T-helper 1 cell treated with Interleukin-12 subunit alpha and Interleukin-12 subunit beta and Interleukin-4 antibody, amounts not matched to agents 30 μg/mL and 1 μg/mL, for 36 hours (primary cell): ENCODE measurements around the gene PHEX.

Source experiments
- H3K27ac Mint-ChIP-seq: one replicate; pipeline ENCODE4 v1.8.0; 2021; ENCODE audit warnings: mild to moderate bottlenecking, mixed read lengths
- H3K27me3 Mint-ChIP-seq: one replicate; pipeline ENCODE4 v1.8.0; 2021; ENCODE audit warnings: low read depth, mixed read lengths
- H3K36me3 Mint-ChIP-seq: one replicate; pipeline ENCODE4 v1.8.0; 2021; ENCODE audit warnings: low read depth, mixed read lengths
- H3K4me1 Mint-ChIP-seq: one replicate; pipeline ENCODE4 v1.8.0; 2021; ENCODE audit warnings: low read depth, mixed read lengths
- H3K4me3 Mint-ChIP-seq: one replicate; pipeline ENCODE4 v1.8.0; 2021; ENCODE audit warnings: mild to moderate bottlenecking, moderate library complexity, mixed read lengths
- H3K9me3 Mint-ChIP-seq: one replicate; pipeline ENCODE4 v1.8.0; 2021; ENCODE audit warnings: mixed read lengths

Gene PHEX

GRCh38 chrX:22171287-22172060, 139.3 kb downstream of the PHEX start:
- H3K27me3 Mint-ChIP-seq = no peaks in the 10 kb centered on the region
- H3K4me3 Mint-ChIP-seq = no peak overlapping the region
- H3K9me3 Mint-ChIP-seq = no peaks in the 10 kb centered on the region
- no peak overlapping the region for H3K27ac Mint-ChIP-seq
- H3K4me1 Mint-ChIP-seq = no peaks in the 10 kb centered on the region
- H3K36me3 Mint-ChIP-seq = no peaks in the 10 kb centered on the region

GRCh38 chrX:22173966-22174365, 141.8 kb downstream of the PHEX start:
- Mint-ChIP-seq H3K9me3 (no peaks in the 10 kb centered on the region), H3K27ac (no peak overlapping the region), H3K4me3 (no peak overlapping the region), H3K27me3 (no peaks in the 10 kb centered on the region), H3K36me3 (no peaks in the 10 kb centered on the region), H3K4me1 (no peaks in the 10 kb centered on the region)

- no peak overlapping the region for H3K27ac Mint-ChIP-seq
- no peaks in the 10 kb centered on the region for H3K27me3 Mint-ChIP-seq
- no peak overlapping the region for H3K4me3 Mint-ChIP-seq
- H3K36me3 Mint-ChIP-seq = no peaks in the 10 kb centered on the region
- no peaks in the 10 kb centered on the region for H3K9me3 Mint-ChIP-seq
- no peaks in the 10 kb centered on the region for H3K4me1 Mint-ChIP-seq
These were observed 145.9 kb downstream of the PHEX start for GRCh38 chrX:22177950-22178515.

- Mint-ChIP-seq H3K9me3 (no peaks in the 10 kb centered on the region), H3K36me3 (no peaks in the 10 kb centered on the region), H3K4me1 (no peaks in the 10 kb centered on the region), H3K4me3 (no peak overlapping the region), H3K27ac (no peak overlapping the region), H3K27me3 (no peaks in the 10 kb centered on the region)
These were observed 152.0 kb downstream of the PHEX start for GRCh38 chrX:22184096-22184495.

GRCh38 chrX:22186165-22186564, 154.0 kb downstream of the PHEX start:
- Mint-ChIP-seq H3K27me3 (no peaks in the 10 kb centered on the region), H3K27ac (no peak overlapping the region), H3K9me3 (no peaks in the 10 kb centered on the region), H3K36me3 (no peaks in the 10 kb centered on the region), H3K4me1 (no peaks in the 10 kb centered on the region), H3K4me3 (no peak overlapping the region)

DNA sequence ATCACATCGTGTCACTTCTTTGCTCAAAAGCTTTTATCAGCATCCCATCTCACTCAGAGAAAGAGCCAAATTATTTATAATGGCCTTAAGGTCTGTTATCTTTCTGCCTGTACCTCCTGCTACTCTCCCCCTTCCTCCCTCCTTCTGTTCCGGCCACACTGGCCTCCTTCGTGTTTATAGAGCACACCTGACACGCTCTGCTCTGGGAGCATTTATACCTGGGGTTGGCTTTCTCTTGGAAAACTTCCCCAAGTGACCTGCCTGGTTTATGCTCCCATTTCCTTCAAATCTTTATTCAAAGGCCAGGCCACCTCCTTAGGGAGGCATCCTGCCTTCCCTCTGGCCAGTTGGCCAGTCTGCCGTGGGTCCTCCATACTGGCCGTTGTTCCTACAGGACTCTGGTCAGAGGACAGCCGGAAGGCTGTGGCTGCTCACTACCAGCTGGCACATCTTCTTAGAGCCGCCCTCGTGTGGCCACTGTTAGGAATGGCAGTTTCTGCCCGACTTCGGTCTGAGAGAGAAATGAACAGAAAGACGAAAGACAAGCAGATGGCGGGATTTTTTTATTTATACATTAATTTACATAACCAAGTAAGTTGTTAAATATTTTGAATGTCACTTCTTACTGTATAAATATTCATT, 160.4 kb downstream of the PHEX start:
- no peak overlapping the region for H3K4me3 Mint-ChIP-seq
- H3K4me1 Mint-ChIP-seq = peaks cover 4% of the 10 kb centered on the region
- no peaks in the 10 kb centered on the region for H3K9me3 Mint-ChIP-seq
- H3K27ac Mint-ChIP-seq = no peak overlapping the region
- H3K27me3 Mint-ChIP-seq = no peaks in the 10 kb centered on the region
- no peaks in the 10 kb centered on the region for H3K36me3 Mint-ChIP-seq

DNA sequence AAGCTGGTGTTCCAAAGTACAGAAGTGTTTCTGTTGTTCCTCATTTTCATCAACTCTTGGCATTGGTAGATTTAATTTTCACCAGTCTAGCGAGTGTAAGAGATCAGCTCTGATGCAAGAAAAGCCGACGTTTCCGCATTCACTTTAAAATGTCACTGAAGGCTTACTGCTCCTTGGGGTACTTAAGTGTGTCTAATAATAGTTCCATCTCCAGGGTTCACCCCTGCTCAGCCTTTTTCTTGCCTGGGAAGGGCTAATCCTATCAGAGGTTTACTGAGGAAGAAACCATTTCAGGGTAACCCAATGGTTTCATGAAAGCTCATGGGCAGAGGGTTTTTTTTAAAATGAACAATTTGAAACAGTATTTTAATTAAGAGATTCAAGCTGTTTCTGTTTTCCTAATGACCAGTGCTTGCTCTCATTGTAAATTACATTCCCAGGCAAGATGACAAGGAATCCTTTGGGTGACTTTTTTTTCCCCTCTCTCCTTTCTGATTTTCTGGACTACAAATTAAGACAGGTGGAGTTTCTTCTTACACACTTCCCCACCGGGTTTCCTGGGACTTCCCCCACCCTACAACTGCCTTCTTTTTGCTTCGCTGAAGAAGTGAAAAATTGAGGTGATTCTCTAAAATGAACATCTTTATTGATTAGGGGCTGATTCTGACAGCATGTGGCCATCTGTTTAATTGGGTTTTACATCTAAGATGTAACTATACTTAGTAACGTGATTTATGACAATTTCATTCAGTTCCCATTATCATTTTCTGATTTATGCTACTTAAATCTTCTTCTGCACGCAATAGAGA, 161.9 kb downstream of the PHEX start:
- Mint-ChIP-seq H3K27me3 (no peaks in the 10 kb centered on the region), H3K27ac (no peak overlapping the region), H3K9me3 (no peaks in the 10 kb centered on the region), H3K4me3 (no peak overlapping the region), H3K36me3 (no peaks in the 10 kb centered on the region), H3K4me1 (peaks cover 4% of the 10 kb centered on the region)

- H3K36me3 Mint-ChIP-seq = no peaks in the 10 kb centered on the region
- H3K9me3 Mint-ChIP-seq = no peaks in the 10 kb centered on the region
- H3K27me3 Mint-ChIP-seq = no peaks in the 10 kb centered on the region
- H3K4me1 Mint-ChIP-seq = peaks cover 4% of the 10 kb centered on the region
- no peak overlapping the region for H3K27ac Mint-ChIP-seq
- no peak overlapping the region for H3K4me3 Mint-ChIP-seq
These were observed 162.5 kb downstream of the PHEX start for GRCh38 chrX:22194660-22194945.

DNA sequence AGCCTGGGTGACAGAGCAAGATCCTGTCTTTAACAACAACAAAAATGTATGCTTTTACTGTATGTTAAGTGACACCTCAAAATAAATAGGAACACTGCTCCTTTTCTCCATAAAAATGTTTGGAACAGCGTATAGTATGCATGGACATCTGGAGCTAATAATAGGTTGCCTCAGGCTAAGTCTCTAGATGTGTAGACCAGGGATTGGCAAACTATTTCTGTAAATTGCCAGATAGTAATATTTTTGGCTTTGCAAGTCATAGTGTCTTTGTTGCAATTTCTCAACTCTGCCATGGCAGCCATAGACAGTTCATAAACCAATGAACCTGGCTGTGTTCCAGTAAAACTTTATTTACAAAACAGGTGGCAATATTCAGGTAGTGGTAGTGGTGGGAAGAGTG, 164.0 kb downstream of the PHEX start:
- Mint-ChIP-seq H3K4me3 (no peak overlapping the region), H3K27me3 (no peaks in the 10 kb centered on the region), H3K9me3 (no peaks in the 10 kb centered on the region), H3K27ac (no peak overlapping the region), H3K4me1 (peaks cover 4% of the 10 kb centered on the region), H3K36me3 (no peaks in the 10 kb centered on the region)

DNA sequence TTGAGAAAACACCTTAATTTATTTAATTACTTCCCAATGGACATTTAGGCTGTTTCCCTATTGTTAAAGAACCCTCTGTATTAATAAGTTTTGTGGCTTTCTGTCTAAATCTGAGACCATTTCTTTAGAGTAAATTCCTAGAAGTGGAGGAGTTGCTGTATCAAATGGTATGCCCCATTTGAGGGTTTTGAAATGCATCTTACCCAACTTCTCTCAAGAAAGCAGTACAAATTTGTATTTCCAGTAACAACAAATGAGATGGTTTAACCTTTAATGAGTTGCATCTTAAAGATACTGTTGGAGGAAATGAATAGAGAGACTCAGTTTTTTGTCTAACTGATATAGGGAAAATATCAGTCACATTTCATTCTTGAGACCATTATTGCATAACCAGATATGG, 170.1 kb downstream of the PHEX start:
- no peaks in the 10 kb centered on the region for H3K36me3 Mint-ChIP-seq
- H3K9me3 Mint-ChIP-seq = no peaks in the 10 kb centered on the region
- no peak overlapping the region for H3K27ac Mint-ChIP-seq
- H3K4me1 Mint-ChIP-seq = no peaks in the 10 kb centered on the region
- no peaks in the 10 kb centered on the region for H3K27me3 Mint-ChIP-seq
- H3K4me3 Mint-ChIP-seq = no peak overlapping the region

DNA sequence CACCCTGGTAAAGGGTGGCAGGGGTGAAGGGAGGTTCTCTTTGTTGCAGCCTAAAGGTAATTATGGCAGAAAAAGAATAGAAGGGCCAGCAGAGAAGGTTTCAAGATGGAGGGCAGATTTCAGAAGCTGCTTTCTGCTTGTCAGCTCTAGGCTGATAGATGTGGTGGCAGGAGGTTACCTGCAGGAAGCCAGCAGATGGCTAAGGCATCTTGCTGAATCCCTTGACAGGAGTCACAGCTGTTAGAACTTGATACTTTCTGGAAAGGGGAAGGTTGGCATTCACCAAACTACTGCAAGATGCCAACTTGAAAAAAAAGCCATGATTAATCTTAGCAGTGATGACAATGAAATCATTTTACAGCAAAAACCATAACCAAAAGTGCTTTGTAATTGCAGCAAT, 171.1 kb downstream of the PHEX start:
- H3K27me3 Mint-ChIP-seq = no peaks in the 10 kb centered on the region
- no peaks in the 10 kb centered on the region for H3K36me3 Mint-ChIP-seq
- no peaks in the 10 kb centered on the region for H3K4me1 Mint-ChIP-seq
- H3K4me3 Mint-ChIP-seq = no peak overlapping the region
- no peaks in the 10 kb centered on the region for H3K9me3 Mint-ChIP-seq
- H3K27ac Mint-ChIP-seq = no peak overlapping the region

GRCh38 chrX:22206781-22207180, 174.7 kb downstream of the PHEX start:
- H3K27me3 Mint-ChIP-seq = no peaks in the 10 kb centered on the region
- no peaks in the 10 kb centered on the region for H3K9me3 Mint-ChIP-seq
- no peaks in the 10 kb centered on the region for H3K36me3 Mint-ChIP-seq
- no peak overlapping the region for H3K27ac Mint-ChIP-seq
- H3K4me1 Mint-ChIP-seq = no peaks in the 10 kb centered on the region
- H3K4me3 Mint-ChIP-seq = no peak overlapping the region

DNA sequence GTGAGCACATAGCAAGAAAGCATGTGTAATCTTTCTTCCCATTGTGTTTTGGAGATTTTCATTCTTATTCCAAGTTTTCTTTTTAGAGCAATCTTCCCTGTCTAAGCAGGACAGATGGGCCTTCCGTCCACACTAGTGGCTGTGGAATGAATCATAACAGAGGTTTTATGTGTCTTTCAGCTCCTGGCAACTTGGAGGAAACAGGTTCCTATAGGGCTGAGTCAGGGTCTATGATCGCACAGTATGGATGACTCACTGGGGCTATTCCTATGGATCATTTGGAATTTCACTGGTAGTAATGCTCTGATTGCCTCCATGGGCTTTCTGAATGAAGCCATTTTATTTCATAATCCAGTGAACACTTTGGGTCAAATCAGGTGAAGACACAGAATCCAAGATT, 188.8 kb downstream of the PHEX start:
- Mint-ChIP-seq H3K4me3 (no peak overlapping the region), H3K27ac (no peak overlapping the region), H3K27me3 (no peaks in the 10 kb centered on the region), H3K4me1 (no peaks in the 10 kb centered on the region), H3K36me3 (no peaks in the 10 kb centered on the region), H3K9me3 (no peaks in the 10 kb centered on the region)

- no peak overlapping the region for H3K27ac Mint-ChIP-seq
- no peaks in the 10 kb centered on the region for H3K36me3 Mint-ChIP-seq
- H3K27me3 Mint-ChIP-seq = peaks cover 5% of the 10 kb centered on the region
- no peaks in the 10 kb centered on the region for H3K4me1 Mint-ChIP-seq
- H3K4me3 Mint-ChIP-seq = no peak overlapping the region
- H3K9me3 Mint-ChIP-seq = no peaks in the 10 kb centered on the region
These were observed 202.3 kb downstream of the PHEX start for GRCh38 chrX:22234380-22234779.

- H3K27me3 Mint-ChIP-seq = no peaks in the 10 kb centered on the region
- no peak overlapping the region for H3K4me3 Mint-ChIP-seq
- H3K9me3 Mint-ChIP-seq = peaks cover 5% of the 10 kb centered on the region
- H3K36me3 Mint-ChIP-seq = no peaks in the 10 kb centered on the region
- no peak overlapping the region for H3K27ac Mint-ChIP-seq
- no peaks in the 10 kb centered on the region for H3K4me1 Mint-ChIP-seq
These were observed 205.4 kb downstream of the PHEX start for GRCh38 chrX:22237479-22237878.
